ENCODE results near the gene EIF4EBP3. TPM values are rescaled to one million over a fixed set of nuclear protein-coding genes. Genes with fewer than 3 reads are reported as not detected.
A peak's percentile ranks its signal among the peaks of the same experiment; 100 is the strongest.

EIF4EBP3 gene
- total RNA-seq, 1 donor from 2014 or later = 19.3 TPM

- Histone ChIP-seq H3K4me3 (no peak overlapping the region), H3K27ac (no peak overlapping the region), H3K9me3 (no peaks in the 10 kb centered on the region), H3K27me3 (ENCODE audit: low read depth) (no peaks in the 10 kb centered on the region), H3K4me1 (peaks cover 37% of the 10 kb centered on the region), H3K36me3 (no peaks in the 10 kb centered on the region)
- DNase-seq (no peak), ATAC-seq (no peak)
- TF ChIP-seq, protein P1, sequence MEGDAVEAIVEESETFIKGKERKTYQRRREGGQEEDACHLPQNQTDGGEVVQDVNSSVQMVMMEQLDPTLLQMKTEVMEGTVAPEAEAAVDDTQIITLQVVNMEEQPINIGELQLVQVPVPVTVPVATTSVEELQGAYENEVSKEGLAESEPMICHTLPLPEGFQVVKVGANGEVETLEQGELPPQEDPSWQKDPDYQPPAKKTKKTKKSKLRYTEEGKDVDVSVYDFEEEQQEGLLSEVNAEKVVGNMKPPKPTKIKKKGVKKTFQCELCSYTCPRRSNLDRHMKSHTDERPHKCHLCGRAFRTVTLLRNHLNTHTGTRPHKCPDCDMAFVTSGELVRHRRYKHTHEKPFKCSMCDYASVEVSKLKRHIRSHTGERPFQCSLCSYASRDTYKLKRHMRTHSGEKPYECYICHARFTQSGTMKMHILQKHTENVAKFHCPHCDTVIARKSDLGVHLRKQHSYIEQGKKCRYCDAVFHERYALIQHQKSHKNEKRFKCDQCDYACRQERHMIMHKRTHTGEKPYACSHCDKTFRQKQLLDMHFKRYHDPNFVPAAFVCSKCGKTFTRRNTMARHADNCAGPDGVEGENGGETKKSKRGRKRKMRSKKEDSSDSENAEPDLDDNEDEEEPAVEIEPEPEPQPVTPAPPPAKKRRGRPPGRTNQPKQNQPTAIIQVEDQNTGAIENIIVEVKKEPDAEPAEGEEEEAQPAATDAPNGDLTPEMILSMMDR (IDR thresholded peaks at IDR 0.05) = no peak
- intact Hi-C loops (cut with DNase I) = no loop called here
Measured at GRCh38 chr5:140594169-140594568, 46.7 kb downstream of the EIF4EBP3 start.

- Histone ChIP-seq H3K36me3 (no peaks in the 10 kb centered on the region), H3K4me1 (peaks cover 22% of the 10 kb centered on the region), H3K9me3 (no peaks in the 10 kb centered on the region), H3K4me3 (no peak overlapping the region), H3K27me3 (ENCODE audit: low read depth) (no peaks in the 10 kb centered on the region), H3K27ac (peak overlapping the region; percentile 37)
- ATAC-seq (peak; percentile 75 to 83), DNase-seq (no peak)
- intact Hi-C loops (cut with DNase I) = no loop called here
- TF ChIP-seq, protein P1 (IDR thresholded peaks at IDR 0.05) = no peak
Measured at GRCh38 chr5:140595538-140596300, 48.3 kb downstream of the EIF4EBP3 start.

GRCh38 chr5:140596321-140596741, 48.9 kb downstream of the EIF4EBP3 start:
- no peaks in the 10 kb centered on the region for H3K9me3 ChIP-seq
- TF ChIP-seq, protein P1 (IDR thresholded peaks at IDR 0.05) = no peak
- H3K27ac ChIP-seq = peak overlapping the region; percentile 37
- H3K27me3 ChIP-seq (ENCODE audit: low read depth) = no peaks in the 10 kb centered on the region
- no peak overlapping the region for H3K4me3 ChIP-seq
- intact Hi-C loops (cut with DNase I) = no loop called here
- H3K36me3 ChIP-seq = no peaks in the 10 kb centered on the region
- no peak for DNase-seq
- peak in 1 of 2 donors; percentile 57 for ATAC-seq
- peaks cover 17% of the 10 kb centered on the region for H3K4me1 ChIP-seq

- ATAC-seq (no peak), DNase-seq (no peak)
Measured at GRCh38 chr5:140598836-140599235, 51.4 kb downstream of the EIF4EBP3 start.

More at GRCh38 chr5:140598836-140599235, 51.4 kb downstream of the EIF4EBP3 start:
- no peaks in the 10 kb centered on the region for H3K9me3 ChIP-seq
- no peaks in the 10 kb centered on the region for H3K36me3 ChIP-seq
- TF ChIP-seq, protein P1 (IDR thresholded peaks at IDR 0.05) = no peak
- intact Hi-C loops (cut with DNase I) = no loop called here
- H3K27ac ChIP-seq = no peak overlapping the region
- no peak overlapping the region for H3K4me3 ChIP-seq
- no peaks in the 10 kb centered on the region for H3K27me3 ChIP-seq (ENCODE audit: low read depth)
- H3K4me1 ChIP-seq = peaks cover 21% of the 10 kb centered on the region

Small RNAs within 50 kb of the gene (microRNA-seq; reads per million reads assigned to microRNA genes)
- gene MIR6831 (ENCODE audit: borderline number of aligned reads) = not detected

Other genes with a start within 250 kb of the EIF4EBP3 start
- gene PFDN1, start 244.6 kb upstream of the EIF4EBP3 start, total RNA-seq = 47.1 TPM
- 43.2 TPM for gene HBEGF, start 201.1 kb upstream of the EIF4EBP3 start, total RNA-seq
- gene SLC4A9, start 187.5 kb upstream of the EIF4EBP3 start, total RNA-seq = 0.32 TPM
- gene ANKHD1, start 145.8 kb upstream of the EIF4EBP3 start, total RNA-seq = 133 TPM
- 21.4 TPM for gene SRA1, start 9.8 kb downstream of the EIF4EBP3 start, total RNA-seq
- gene APBB3, start 16.9 kb downstream of the EIF4EBP3 start, total RNA-seq = 25.1 TPM
- gene SLC35A4, start 17.2 kb downstream of the EIF4EBP3 start, total RNA-seq = 71.8 TPM
- gene CD14, start 85.5 kb downstream of the EIF4EBP3 start, total RNA-seq = 165 TPM
- 12.3 TPM for gene TMCO6, start 91.8 kb downstream of the EIF4EBP3 start, total RNA-seq
- gene NDUFA2, start 100.0 kb downstream of the EIF4EBP3 start, total RNA-seq = 53.3 TPM
- gene IK, start 100.2 kb downstream of the EIF4EBP3 start, total RNA-seq = 78.5 TPM
- gene WDR55, start 117.2 kb downstream of the EIF4EBP3 start, total RNA-seq = 22.4 TPM
- gene DND1, start 125.9 kb downstream of the EIF4EBP3 start, total RNA-seq = 1.2 TPM
- gene HARS1, start 143.7 kb downstream of the EIF4EBP3 start, total RNA-seq = 44.5 TPM
- 27.6 TPM for gene HARS2, start 143.8 kb downstream of the EIF4EBP3 start, total RNA-seq
- 42.9 TPM for gene ZMAT2, start 152.8 kb downstream of the EIF4EBP3 start, total RNA-seq
- gene PCDHA1, start 238.5 kb downstream of the EIF4EBP3 start, total RNA-seq = not detected
- not detected for gene PCDHA2, start 247.2 kb downstream of the EIF4EBP3 start, total RNA-seq